HG03039 (cell line): ENCODE data around the gene CRACR2A.

Source experiments
- ATAC-seq: cut with Tn5 transposase; IDR thresholded peaks from one replicate; pipeline ENCODE4 v1.9.1; 2021; ENCODE audit warnings: mild to moderate bottlenecking, moderate library complexity; ENCODE audit not compliant: unreplicated experiment

The CRACR2A gene

GRCh38 chr12:3692616-3693365 lies 60.1 kb downstream of the CRACR2A start:
- no peak for ATAC-seq

- ATAC-seq: no peak
Measured at GRCh38 chr12:3686463-3686862, 66.4 kb downstream of the CRACR2A start.

DNA sequence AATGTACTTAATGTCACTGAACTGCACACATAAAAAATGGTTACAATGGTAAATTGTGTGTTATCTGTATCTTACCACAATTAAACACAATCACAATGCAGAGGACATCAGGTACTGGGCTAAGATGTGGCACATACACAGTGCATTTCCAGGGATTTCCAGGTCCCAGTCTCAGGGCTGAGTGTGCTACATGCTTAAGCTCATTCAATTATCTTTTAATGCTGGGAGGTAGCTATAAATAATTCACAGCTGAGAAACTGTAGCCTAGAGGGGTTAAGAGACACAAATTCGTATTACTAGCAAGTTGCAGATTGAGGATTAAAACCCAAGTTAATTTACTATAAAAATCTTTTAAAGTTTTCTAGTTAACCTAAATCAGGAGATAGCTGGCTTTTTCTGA lies 67.1 kb downstream of the CRACR2A start:
- no peak for ATAC-seq

DNA sequence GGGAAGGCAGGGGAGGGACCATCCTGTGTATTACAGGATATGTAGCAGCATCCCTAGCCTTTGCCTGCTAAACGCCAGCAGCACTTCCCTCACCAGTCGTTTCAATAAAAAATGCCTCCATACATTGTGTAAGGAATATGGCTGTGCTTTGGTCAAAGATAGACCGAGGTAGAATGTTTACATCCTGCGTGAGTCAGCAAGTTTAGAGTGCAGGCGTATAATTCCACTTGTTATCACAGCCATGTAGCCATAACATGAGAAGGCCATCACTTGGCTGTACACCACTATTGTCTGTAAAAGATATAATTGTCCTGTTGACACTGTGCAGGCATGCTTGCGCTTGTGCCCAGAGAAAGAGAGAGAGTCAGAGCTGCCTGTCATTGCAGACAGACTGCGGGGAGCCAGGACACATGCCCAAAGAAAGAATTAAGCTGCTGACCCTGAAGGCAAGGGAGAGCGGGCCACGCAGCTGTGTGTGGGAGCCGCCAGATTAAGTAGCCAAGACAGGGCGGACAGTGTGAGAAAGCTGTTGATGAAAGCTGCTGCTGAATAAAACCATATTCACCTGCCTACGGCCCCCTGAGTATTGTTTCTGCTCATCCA lies 68.4 kb downstream of the CRACR2A start:
- ATAC-seq: no peak

DNA sequence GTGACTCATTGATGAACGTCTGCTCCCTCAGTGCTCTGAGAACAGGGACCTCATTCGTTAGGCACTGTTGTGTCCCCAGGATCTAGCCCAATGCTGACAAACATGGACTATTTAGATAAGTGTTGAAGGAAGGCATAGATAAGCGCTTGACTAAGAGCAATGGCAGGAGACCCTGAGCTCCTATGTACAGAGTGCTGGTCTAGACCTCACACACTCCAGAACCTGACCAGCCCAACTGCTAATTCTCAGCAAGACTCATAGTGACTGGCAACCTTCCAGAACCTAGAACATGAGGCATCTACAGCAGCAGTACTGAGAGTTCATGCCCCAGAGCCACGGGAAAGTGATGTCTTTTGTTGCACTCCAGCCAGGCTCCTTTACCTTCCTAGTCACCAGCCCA lies 69.2 kb downstream of the CRACR2A start:
- no peak for ATAC-seq

- no peak for ATAC-seq
Measured at GRCh38 chr12:3681595-3682061, 71.3 kb downstream of the CRACR2A start.

- no peak for ATAC-seq
Measured at GRCh38 chr12:3680919-3681594, 71.9 kb downstream of the CRACR2A start.

- no peak for ATAC-seq
Measured at GRCh38 chr12:3679831-3680230, 73.1 kb downstream of the CRACR2A start.

- no peak for ATAC-seq
Measured at GRCh38 chr12:3677609-3678008, 75.3 kb downstream of the CRACR2A start.

DNA sequence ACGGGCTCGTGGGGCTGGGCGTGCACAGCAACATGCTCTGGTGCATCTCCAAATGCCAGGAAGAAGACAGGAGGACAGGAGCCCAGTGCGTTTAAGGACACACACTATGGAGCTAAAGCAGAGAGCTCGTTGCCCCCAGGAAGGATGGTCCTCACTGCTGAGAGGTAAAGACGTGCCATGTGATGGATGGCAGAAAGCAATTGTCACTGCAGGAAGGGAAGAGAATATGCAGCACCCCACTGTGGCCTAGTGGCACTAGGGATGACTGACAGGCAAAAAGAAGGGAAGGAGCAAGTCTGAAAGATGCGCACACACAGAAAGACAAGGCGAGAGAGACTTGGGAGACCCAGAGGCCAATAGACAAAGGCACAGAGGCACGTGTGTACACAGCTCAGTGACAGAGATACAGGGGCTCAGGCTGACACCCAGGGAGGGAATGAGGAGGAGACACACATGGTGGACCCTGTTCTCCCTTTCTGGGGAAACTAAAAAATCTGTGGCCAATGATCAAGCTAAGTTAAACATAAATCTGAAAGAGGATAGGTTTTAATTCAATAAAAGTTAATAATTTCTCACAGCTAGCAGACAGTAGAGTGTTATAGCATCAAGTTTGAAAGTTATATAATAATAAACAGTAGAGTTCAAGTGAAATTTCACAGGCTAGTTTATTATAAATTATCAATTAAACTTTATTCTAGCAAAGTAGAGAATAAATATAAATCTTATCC lies 78.8 kb downstream of the CRACR2A start:
- no peak for ATAC-seq

GRCh38 chr12:3672113-3672509 lies 80.8 kb downstream of the CRACR2A start:
- no peak for ATAC-seq

DNA sequence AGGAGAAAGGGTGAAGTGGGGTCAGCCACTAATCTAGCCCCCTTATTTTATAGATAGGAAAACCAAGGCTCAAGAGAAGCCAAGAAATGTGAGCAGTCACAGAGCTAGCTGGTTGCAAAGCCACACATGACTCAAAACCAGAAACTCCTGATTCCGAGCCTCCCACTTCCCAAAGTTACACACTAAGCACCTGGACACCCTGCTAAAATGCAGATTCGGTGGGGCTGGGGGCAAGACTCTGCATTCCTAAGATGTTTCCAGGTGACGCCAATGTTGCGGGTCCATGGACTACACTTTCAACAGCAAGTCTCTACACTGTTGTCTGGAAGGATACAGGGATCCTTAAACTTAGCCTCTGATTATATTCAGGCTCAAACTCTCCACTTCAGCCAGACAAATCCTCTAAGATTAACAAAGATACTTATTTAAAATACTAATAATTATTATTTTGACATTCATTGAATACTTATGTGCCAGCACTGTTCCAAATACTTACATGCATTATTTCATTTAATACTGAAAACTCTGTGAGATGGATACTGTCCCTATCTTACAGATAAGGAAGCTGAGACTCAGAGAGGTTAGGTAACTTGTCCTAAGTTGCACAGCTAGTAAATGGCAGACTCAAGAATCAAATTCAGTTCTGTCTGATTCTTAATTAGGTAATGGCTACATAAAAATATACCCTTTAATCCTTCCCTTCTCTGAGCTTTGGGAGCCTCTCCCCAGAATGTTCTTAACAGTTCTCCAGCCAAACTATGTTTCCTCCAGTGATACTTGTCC lies 81.4 kb downstream of the CRACR2A start:
- ATAC-seq: no peak

DNA sequence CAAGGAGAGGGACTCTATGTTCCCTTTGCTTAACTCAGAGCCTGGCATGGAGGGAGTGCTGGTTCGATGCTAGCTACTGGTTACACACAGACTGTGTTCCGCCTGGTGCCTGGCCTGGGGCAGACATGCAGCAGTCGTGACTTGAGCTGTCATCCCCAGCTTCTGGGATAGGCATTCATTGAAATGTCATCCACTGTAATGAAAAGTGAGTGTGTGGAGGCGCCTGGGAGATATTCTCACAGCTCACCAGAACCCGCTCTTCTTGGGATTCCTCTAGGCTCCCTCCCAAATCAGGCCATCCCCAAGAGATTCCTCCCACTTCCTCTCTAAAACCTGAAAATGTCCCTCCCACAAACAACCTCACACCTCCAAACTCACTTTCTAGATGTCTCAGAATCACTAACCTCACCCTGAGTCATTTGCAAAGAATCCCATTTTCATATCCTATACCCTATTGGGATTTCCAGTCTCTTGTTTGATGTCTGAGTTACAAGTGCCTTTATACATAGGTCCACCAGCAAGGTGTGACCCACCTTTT lies 82.8 kb downstream of the CRACR2A start:
- ATAC-seq: no peak

- ATAC-seq: no peak
Measured at GRCh38 chr12:3669594-3669993, 83.3 kb downstream of the CRACR2A start.

DNA sequence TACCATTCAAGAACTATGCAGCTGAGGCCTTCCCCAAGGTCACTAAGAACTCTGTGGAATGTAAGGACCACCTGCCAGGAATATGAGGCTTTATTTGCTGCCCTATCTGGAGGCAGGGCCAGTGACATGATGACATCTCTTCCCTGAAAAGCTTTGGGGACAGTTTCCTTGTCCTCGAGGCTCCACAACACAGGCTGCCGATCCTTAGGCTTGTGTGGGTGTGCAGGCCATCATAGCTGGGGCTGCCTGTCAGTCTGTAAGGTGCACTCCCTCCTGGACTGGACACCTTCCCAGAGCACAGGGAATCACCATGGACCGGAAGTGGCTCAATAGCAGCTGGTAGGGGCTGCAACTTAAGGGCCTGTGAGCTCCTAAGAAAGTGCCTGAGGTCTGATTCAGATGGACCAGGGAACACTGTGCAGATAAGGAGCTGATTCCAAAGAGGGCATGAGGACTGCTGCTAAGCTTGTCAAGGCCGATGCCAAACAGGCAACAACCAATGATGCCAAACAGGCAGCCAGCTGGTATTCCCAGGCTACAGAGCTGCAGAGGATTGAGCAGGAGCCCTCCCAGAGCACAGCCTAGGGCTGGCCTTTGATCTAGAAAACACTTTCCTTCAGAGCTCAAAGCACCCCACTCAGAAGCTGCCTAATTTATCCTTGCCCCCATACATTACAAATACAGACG lies 84.3 kb downstream of the CRACR2A start:
- no peak for ATAC-seq

DNA sequence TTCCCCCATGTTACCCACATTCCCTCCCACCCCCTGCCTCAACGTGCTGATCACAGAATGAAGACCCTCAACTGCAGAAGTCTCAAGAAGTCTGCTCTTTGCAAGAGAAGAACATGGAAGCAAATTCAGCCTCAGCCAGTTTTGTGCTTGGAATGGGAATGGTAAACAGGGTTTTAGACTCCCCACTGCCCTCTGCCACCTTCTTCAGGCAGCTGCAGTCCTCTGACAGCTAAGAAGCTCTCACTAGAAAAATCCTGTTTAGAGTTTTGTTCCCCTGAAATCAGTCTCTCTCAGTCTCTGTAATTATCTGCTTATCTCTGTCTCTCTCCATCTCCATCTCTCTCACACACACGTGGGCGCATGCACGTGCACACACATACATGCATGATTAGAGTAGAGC lies 85.4 kb downstream of the CRACR2A start:
- ATAC-seq: no peak

DNA sequence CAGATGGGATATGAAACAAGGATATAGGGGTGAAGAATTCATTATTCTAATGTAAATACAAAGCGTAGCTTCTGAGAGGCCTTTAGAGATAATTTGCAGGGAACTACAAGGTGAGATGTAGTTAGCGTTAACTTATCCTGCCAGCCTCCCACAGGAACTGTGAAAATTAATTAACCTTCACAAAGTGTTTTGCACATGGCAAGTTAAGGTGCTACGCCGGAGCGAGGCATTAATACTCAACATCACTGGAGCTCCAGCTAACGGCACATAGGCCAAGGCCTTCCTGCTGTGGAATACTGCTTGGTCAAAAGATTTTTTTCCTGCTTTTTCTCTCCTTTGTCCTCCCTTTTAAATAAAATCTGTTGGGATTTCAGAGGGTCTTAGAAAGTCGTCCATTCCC lies 86.5 kb downstream of the CRACR2A start:
- ATAC-seq: no peak

DNA sequence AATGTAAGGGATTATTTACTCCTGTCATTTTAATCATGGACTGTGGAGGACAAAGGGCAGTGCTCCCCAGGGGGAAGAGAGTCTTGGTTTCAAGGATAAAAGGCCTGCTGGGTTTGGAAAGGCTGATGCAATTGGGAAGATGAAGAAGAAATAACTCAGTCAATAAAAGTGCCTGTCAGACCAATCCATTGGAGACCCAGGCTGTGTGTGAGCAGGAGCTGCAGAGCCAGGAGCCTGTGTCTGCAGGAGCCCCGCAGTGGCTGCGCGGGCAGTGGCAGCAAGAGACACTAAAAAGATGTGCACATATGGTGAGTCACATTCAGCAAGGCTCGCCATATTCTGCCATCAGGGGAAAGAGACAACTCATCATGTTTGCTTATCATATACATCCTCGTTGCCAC lies 90.4 kb downstream of the CRACR2A start:
- no peak for ATAC-seq

DNA sequence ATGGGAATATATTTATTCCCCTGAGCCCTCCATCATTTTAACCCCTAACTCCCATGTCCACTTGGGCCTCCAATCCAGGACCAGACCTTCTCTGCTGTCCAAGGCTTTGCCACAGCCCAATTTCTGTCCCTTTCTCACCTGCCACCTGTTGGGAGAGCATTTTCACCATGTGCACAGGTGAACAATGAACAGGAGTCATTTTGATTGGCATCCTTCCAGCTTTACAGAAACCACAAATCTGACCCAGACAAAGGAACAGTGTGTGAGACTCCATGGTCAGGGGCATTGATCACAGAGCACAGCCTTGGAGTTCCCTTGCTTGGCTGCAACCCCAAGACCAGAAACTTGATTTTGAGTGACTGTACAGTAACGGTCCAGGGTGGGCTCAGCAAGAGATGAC lies 91.9 kb downstream of the CRACR2A start:
- ATAC-seq: no peak
